MM.1S (cell line): ENCODE measurements around the gene PCOLCE2.

Experiments
- CTCF ChIP-seq: fragments of 300-600 bp; sonication (generic); IDR thresholded peaks from 2 replicates; pipeline ENCODE4 v1.5.1; 2016; ENCODE audit warnings: antibody characterized with exemption, low read length, mixed read lengths
- EZH2phosphoT487 ChIP-seq: fragments of 300-600 bp; sonication (generic); IDR thresholded peaks from 2 replicates; pipeline ENCODE4 v1.6.1; 2018; ENCODE audit warnings: antibody characterized with exemption, low read length

DNA sequence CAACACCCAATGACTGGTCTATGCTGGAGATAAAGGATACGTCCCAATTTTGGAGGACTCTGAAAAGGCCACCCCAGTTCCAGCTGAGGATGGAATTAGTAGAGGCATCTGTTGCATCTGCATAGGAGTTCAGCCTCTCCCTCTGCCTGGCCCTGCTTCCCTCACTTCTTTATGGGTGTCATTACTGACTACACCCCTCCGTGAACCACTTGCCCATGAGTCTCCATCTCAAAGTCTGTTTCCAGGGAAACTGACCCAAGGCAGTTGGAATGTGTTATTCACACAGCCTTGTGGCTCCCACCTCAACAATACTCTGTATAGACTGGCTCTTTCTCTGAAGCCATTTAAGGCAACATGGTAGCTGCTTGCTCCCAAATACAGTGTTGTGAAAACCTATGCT is 21.4 kb upstream of the PCOLCE2 start:
- TF ChIP-seq EZH2phosphoT487, result no peak
- no peak for TF ChIP-seq CTCF
